NCI-H82 treated with DMSO at 0.1 percent for 48 hours (cell line): ENCODE data around the gene NXPH4.

Experiments
- DNase-seq: peaks from one replicate; lab custom pipeline; 2025; ENCODE audit not compliant: unreplicated experiment; lab: John Stamatoyannopoulos, UW

The NXPH4 gene

GRCh38 chr12:57203201-57203600 is 13.4 kb upstream of the NXPH4 start:
- DNase-seq, result no peak

- DNase-seq, result no peak
These were observed 12.8 kb upstream of the NXPH4 start for GRCh38 chr12:57203791-57204190.

GRCh38 chr12:57204454-57204853 is 12.1 kb upstream of the NXPH4 start:
- DNase-seq, result no peak

GRCh38 chr12:57205186-57205585 is 11.4 kb upstream of the NXPH4 start:
- no peak for DNase-seq

- no peak for DNase-seq
These were observed 10.7 kb upstream of the NXPH4 start for GRCh38 chr12:57205931-57206330.

- DNase-seq, result no peak
These were observed 8.6 kb upstream of the NXPH4 start for GRCh38 chr12:57207731-57208630.

GRCh38 chr12:57208631-57209282 is 7.8 kb upstream of the NXPH4 start:
- DNase-seq, result no peak

- no peak for DNase-seq
These were observed 6.7 kb upstream of the NXPH4 start for GRCh38 chr12:57209916-57210315.

GRCh38 chr12:57210461-57210860 is 6.1 kb upstream of the NXPH4 start:
- DNase-seq, result no peak

- peak; percentile 50 for DNase-seq
These were observed 5.5 kb upstream of the NXPH4 start for GRCh38 chr12:57210926-57211692.

GRCh38 chr12:57211791-57212700 is 4.5 kb upstream of the NXPH4 start:
- DNase-seq, result no peak

- DNase-seq, result no peak
These were observed 3.9 kb upstream of the NXPH4 start for GRCh38 chr12:57212701-57213057.

GRCh38 chr12:57213058-57213715 is 3.4 kb upstream of the NXPH4 start:
- peak; percentile 35 for DNase-seq

GRCh38 chr12:57213763-57214397 is 2.7 kb upstream of the NXPH4 start:
- DNase-seq, result no peak

GRCh38 chr12:57214398-57214781 is 2.2 kb upstream of the NXPH4 start:
- DNase-seq, result peak; percentile 71

GRCh38 chr12:57215065-57215464 is 1.5 kb upstream of the NXPH4 start:
- no peak for DNase-seq

GRCh38 chr12:57215668-57216013 is 953 bp upstream of the NXPH4 start:
- no peak for DNase-seq

- no peak for DNase-seq
These were observed 606 bp downstream of the NXPH4 start for GRCh38 chr12:57216921-57217879.
